Prostate gland (tissue), 2 donors: ENCODE results near the gene CTSA. TPM values are rescaled to one million over a fixed set of nuclear protein-coding genes. Genes with fewer than 3 reads are reported as not detected.

Experiments used
- DNase-seq: peaks from one replicate; pipeline ENCODE4 v3.0.0-alpha.2; 2019; ENCODE audit warnings: low spot score
- H3K27ac ChIP-seq, 2 donors: fragments of 200-600 bp; sonication (generic); 2 replicates each; pipeline ENCODE4 v1.5.1; 2017 to 2019
- H3K27me3 ChIP-seq: fragments of 200-600 bp; sonication (generic); replicated peaks from 2 replicates; pipeline ENCODE4 v1.5.1; 2019; ENCODE audit not compliant: insufficient read depth
- H3K36me3 ChIP-seq, 2 donors: fragments of 200-600 bp; sonication (generic); 1 replicate in 1 of 2; 2 replicates in 1 of 2; pipeline versions ENCODE4 v1.5.1 to v1.8.1; 2017 to 2019
- H3K4me1 ChIP-seq: fragments of 200-600 bp; sonication (generic); replicated peaks from 2 replicates; pipeline ENCODE4 v1.5.1; 2019
- H3K4me3 ChIP-seq, 2 donors: fragments of 200-600 bp; sonication (generic); 2 replicates each; pipeline ENCODE4 v1.5.1; 2017 to 2019
- H3K9me3 ChIP-seq: fragments of 200-600 bp; sonication (generic); 2 replicates; pipeline ENCODE4 v1.5.1; 2017
- CTCF ChIP-seq, 4 experiments: fragments of 200-600 bp in 2 of 4; fragments of 450-650 bp in 2 of 4; sonication (generic) in 2 of 4; IDR thresholded peaks; 1 replicate in 3 of 4; 2 replicates in 1 of 4; pipeline ENCODE4 v1.5.1; 2016 to 2019; ENCODE audit warnings: antibody characterized with exemption in 4 of 4, mild to moderate bottlenecking in 2 of 4, moderate library complexity in 2 of 4
- POLR2A ChIP-seq: fragments of 450-650 bp; IDR thresholded peaks from one replicate; pipeline ENCODE4 v1.6.1; 2016; ENCODE audit warnings: antibody characterized with exemption, mild to moderate bottlenecking
- POLR2AphosphoS5 ChIP-seq: sonication (generic); formaldehyde crosslinking; IDR thresholded peaks from one replicate; pipeline ENCODE4 v1.6.1; 2017; ENCODE audit warnings: antibody characterized with exemption
- WGBS: methylation state at CpG from one replicate; pipeline ENCODE4 v1.1.5; 2018; 5-methylcytosine and 5-hydroxymethylcytosine counted together
- intact Hi-C: fragments of 100-400 bp; cut with DNase I; formaldehyde crosslinking; loops from one replicate; pipeline ENCODE4 v1.14.2; 2022
- total RNA-seq, 2 donors: library from RNA; depleted of rRNA; stranded (reverse); fragments of >200 nt; gene quantifications; one replicate each; pipeline ENCODE4 v1.1.0, GENCODE V29; 2016

The CTSA gene
- total RNA-seq, 2 donors from 2014 or later = 37.9 to 215 TPM

- Histone ChIP-seq H3K9me3 (no peaks in the 10 kb centered on the region), H3K4me1 (no peaks in the 10 kb centered on the region), H3K36me3 (no peaks in the 10 kb centered on the region), H3K27ac (no peak overlapping the region), H3K27me3 (no peaks in the 10 kb centered on the region), H3K4me3 (no peak overlapping the region)
- WGBS = 93% methylated on average over 17 of the region's 17 CpGs
- intact Hi-C loops = no loop called here
- no peak for DNase-seq
- no peak for TF ChIP-seq CTCF (IDR thresholded peaks at IDR 0.05)
- TF ChIP-seq POLR2A = no peak
- no peak for TF ChIP-seq POLR2AphosphoS5
Measured at GRCh38 chr20:45907219-45907948, 16.2 kb downstream of the CTSA start.

- no peaks in the 10 kb centered on the region for H3K27me3 ChIP-seq
- WGBS = 90% methylated on average over 2 of the region's 2 CpGs
- TF ChIP-seq CTCF (IDR thresholded peaks at IDR 0.05) (no peak), POLR2AphosphoS5 (no peak), POLR2A (no peak)
Measured at GRCh38 chr20:45908084-45908483, 16.9 kb downstream of the CTSA start.

GRCh38 chr20:45909336-45909808 lies 18.2 kb downstream of the CTSA start:
- no peak for TF ChIP-seq POLR2AphosphoS5
- H3K4me1 ChIP-seq = no peaks in the 10 kb centered on the region
- intact Hi-C loops = no loop called here
- H3K27ac ChIP-seq = no peak overlapping the region
- H3K36me3 ChIP-seq = no peaks in the 10 kb centered on the region
- no peaks in the 10 kb centered on the region for H3K9me3 ChIP-seq
- DNase-seq = no peak
- no peak overlapping the region for H3K4me3 ChIP-seq
- H3K27me3 ChIP-seq = no peaks in the 10 kb centered on the region
- 91% methylated on average over 12 of the region's 12 CpGs for WGBS

More at GRCh38 chr20:45908084-45908483, 16.9 kb downstream of the CTSA start:
- DNase-seq = no peak
- Histone ChIP-seq H3K4me3 (no peak overlapping the region), H3K9me3 (no peaks in the 10 kb centered on the region), H3K36me3 (no peaks in the 10 kb centered on the region), H3K4me1 (no peaks in the 10 kb centered on the region), H3K27ac (no peak overlapping the region)
- intact Hi-C loops = no loop called here

- H3K4me3 ChIP-seq = no peak overlapping the region
- H3K27me3 ChIP-seq = no peaks in the 10 kb centered on the region
- 89% methylated on average over 22 of the region's 22 CpGs for WGBS
- no peak for DNase-seq
- no peaks in the 10 kb centered on the region for H3K9me3 ChIP-seq
- H3K4me1 ChIP-seq = no peaks in the 10 kb centered on the region
- no peak overlapping the region for H3K27ac ChIP-seq
- no peak for TF ChIP-seq POLR2AphosphoS5
- no peak for TF ChIP-seq POLR2A
- TF ChIP-seq CTCF (IDR thresholded peaks at IDR 0.05) = no peak
- intact Hi-C loops = loop anchor here (2.0 kb wide), 1 partner anchor 63 kb away; the partner anchor contains the start of gene ZNF335
- H3K36me3 ChIP-seq = no peaks in the 10 kb centered on the region
Measured at GRCh38 chr20:45909817-45910669, 18.9 kb downstream of the CTSA start.
